Activated CD4-positive, alpha-beta T cell treated with anti-CD3 and anti-CD28 coated beads, Interleukin-2, amount 10 ng/mL, durations not matched to agents 7 days and 5 days (primary cell): ENCODE data around the gene KRT17. TPM values are rescaled to one million over a fixed set of nuclear protein-coding genes. Genes with fewer than 3 reads are reported as not detected.

Source experiments
- CTCF ChIA-PET: fragments of 350-600 bp; sonication (Branson Sonifier 250); formaldehyde crosslinking; loops from one replicate; lab custom pipeline; 2021; ENCODE audit warnings: antibody characterized with exemption; lab: Charles Lee
- POLR2A ChIA-PET: fragments of 350-600 bp; sonication (Branson Sonifier 250); formaldehyde crosslinking; loops from one replicate; lab custom pipeline; 2021; ENCODE audit warnings: antibody characterized with exemption; lab: Charles Lee
- DNase-seq: peaks from one replicate; pipeline ENCODE4 v3.0.0-alpha.2; 2020
- H3K27ac Mint-ChIP-seq: one replicate; pipeline ENCODE4 v1.8.0; 2021; ENCODE audit warnings: mild to moderate bottlenecking, moderate library complexity, mixed read lengths
- H3K27me3 Mint-ChIP-seq: one replicate; pipeline ENCODE4 v1.8.0; 2021; ENCODE audit warnings: mixed read lengths
- H3K36me3 Mint-ChIP-seq: one replicate; pipeline ENCODE4 v1.8.0; 2021; ENCODE audit warnings: low read depth, mixed read lengths
- H3K4me1 Mint-ChIP-seq: one replicate; pipeline ENCODE4 v1.8.0; 2021; ENCODE audit warnings: mixed read lengths
- H3K4me3 Mint-ChIP-seq: one replicate; pipeline ENCODE4 v1.8.0; 2021; ENCODE audit warnings: mild to moderate bottlenecking, moderate library complexity, mixed read lengths
- H3K9me3 Mint-ChIP-seq: one replicate; pipeline ENCODE4 v1.8.0; 2021; ENCODE audit warnings: mixed read lengths
- total RNA-seq, 2 experiments: library from RNA; stranded (reverse); gene quantifications; one replicate each; pipeline ENCODE4 v1.2.3, GENCODE V29; 2021

KRT17 gene
- total RNA-seq, 2 experiments from 2014 or later: 0.25 TPM; not detected in 1

- H3K36me3 Mint-ChIP-seq: no peaks in the 10 kb centered on the region
- H3K27ac Mint-ChIP-seq: no peak overlapping the region
- DNase-seq: no peak
- ChIA-PET CTCF (interaction anchor here (1.0 to 2.2 kb wide), 2 partner anchors 10 to 24 kb away, joined by 3 to 9 read pairs; no protein-coding TSS in a partner anchor), POLR2A (no interaction called here)
- no peaks in the 10 kb centered on the region for H3K9me3 Mint-ChIP-seq
- H3K4me1 Mint-ChIP-seq: no peaks in the 10 kb centered on the region
- no peak overlapping the region for H3K4me3 Mint-ChIP-seq
- no peaks in the 10 kb centered on the region for H3K27me3 Mint-ChIP-seq
Observed at GRCh38 chr17:41638941-41639340, 14.6 kb upstream of the KRT17 start.

- H3K36me3 Mint-ChIP-seq: no peaks in the 10 kb centered on the region
- H3K4me1 Mint-ChIP-seq: no peaks in the 10 kb centered on the region
- DNase-seq: no peak
- no peak overlapping the region for H3K27ac Mint-ChIP-seq
- POLR2A ChIA-PET: no interaction called here
- no peaks in the 10 kb centered on the region for H3K27me3 Mint-ChIP-seq
- no peak overlapping the region for H3K4me3 Mint-ChIP-seq
- CTCF ChIA-PET: no interaction called here
- no peaks in the 10 kb centered on the region for H3K9me3 Mint-ChIP-seq
Observed at GRCh38 chr17:41638194-41638593, 13.8 kb upstream of the KRT17 start.

- ChIA-PET POLR2A (no interaction called here), CTCF (interaction anchor here (1.2 kb wide), 1 partner anchor 29 kb away, joined by 4 read pairs; no protein-coding TSS in a partner anchor)
- no peaks in the 10 kb centered on the region for H3K27me3 Mint-ChIP-seq
- no peak for DNase-seq
- no peak overlapping the region for H3K4me3 Mint-ChIP-seq
- H3K4me1 Mint-ChIP-seq: no peaks in the 10 kb centered on the region
- H3K36me3 Mint-ChIP-seq: no peaks in the 10 kb centered on the region
- no peaks in the 10 kb centered on the region for H3K9me3 Mint-ChIP-seq
- no peak overlapping the region for H3K27ac Mint-ChIP-seq
Observed at GRCh38 chr17:41636652-41637051, 12.3 kb upstream of the KRT17 start.

GRCh38 chr17:41635121-41636097 lies 11.0 kb upstream of the KRT17 start:
- Mint-ChIP-seq H3K36me3 (no peaks in the 10 kb centered on the region), H3K27me3 (no peaks in the 10 kb centered on the region), H3K9me3 (no peaks in the 10 kb centered on the region), H3K4me3 (no peak overlapping the region), H3K27ac (no peak overlapping the region), H3K4me1 (no peaks in the 10 kb centered on the region)
- ChIA-PET CTCF (interaction anchor here (1.5 kb wide), 1 partner anchor 13 kb away, joined by 3 read pairs; no protein-coding TSS in a partner anchor), POLR2A (no interaction called here)
- DNase-seq: no peak

- H3K4me1 Mint-ChIP-seq: no peaks in the 10 kb centered on the region
Observed at GRCh38 chr17:41634639-41635038, 10.3 kb upstream of the KRT17 start.

GRCh38 chr17:41633556-41634199 lies 9.3 kb upstream of the KRT17 start:
- H3K27ac Mint-ChIP-seq: no peak overlapping the region
- no peaks in the 10 kb centered on the region for H3K9me3 Mint-ChIP-seq
- H3K36me3 Mint-ChIP-seq: no peaks in the 10 kb centered on the region
- CTCF ChIA-PET: interaction anchor here (1.0 to 1.1 kb wide), 2 partner anchors 29 to 55 kb away, joined by 3 read pairs; no protein-coding TSS in a partner anchor
- H3K4me3 Mint-ChIP-seq: no peak overlapping the region
- H3K27me3 Mint-ChIP-seq: no peaks in the 10 kb centered on the region
- H3K4me1 Mint-ChIP-seq: no peaks in the 10 kb centered on the region
- no peak for DNase-seq
- POLR2A ChIA-PET: no interaction called here

More at GRCh38 chr17:41634639-41635038, 10.3 kb upstream of the KRT17 start:
- ChIA-PET CTCF (interaction anchor here (1.0 to 1.5 kb wide), 3 partner anchors 14 to 56 kb away, joined by 3 read pairs; no protein-coding TSS in a partner anchor), POLR2A (no interaction called here)
- DNase-seq: no peak
- Mint-ChIP-seq H3K27me3 (no peaks in the 10 kb centered on the region), H3K27ac (no peak overlapping the region), H3K4me3 (no peak overlapping the region), H3K9me3 (no peaks in the 10 kb centered on the region), H3K36me3 (no peaks in the 10 kb centered on the region)

- H3K4me3 Mint-ChIP-seq: no peak overlapping the region
- no peak for DNase-seq
- no peaks in the 10 kb centered on the region for H3K9me3 Mint-ChIP-seq
- no peaks in the 10 kb centered on the region for H3K36me3 Mint-ChIP-seq
- no peak overlapping the region for H3K27ac Mint-ChIP-seq
- POLR2A ChIA-PET: no interaction called here
- CTCF ChIA-PET: no interaction called here
- H3K27me3 Mint-ChIP-seq: no peaks in the 10 kb centered on the region
- no peaks in the 10 kb centered on the region for H3K4me1 Mint-ChIP-seq
Observed at GRCh38 chr17:41632482-41633105, 8.2 kb upstream of the KRT17 start.

GRCh38 chr17:41631898-41632285 lies 7.5 kb upstream of the KRT17 start:
- no peaks in the 10 kb centered on the region for H3K9me3 Mint-ChIP-seq
- H3K4me1 Mint-ChIP-seq: no peaks in the 10 kb centered on the region
- no peaks in the 10 kb centered on the region for H3K36me3 Mint-ChIP-seq
- H3K4me3 Mint-ChIP-seq: no peak overlapping the region
- H3K27me3 Mint-ChIP-seq: no peaks in the 10 kb centered on the region
- POLR2A ChIA-PET: no interaction called here
- no peak for DNase-seq
- CTCF ChIA-PET: no interaction called here
- H3K27ac Mint-ChIP-seq: no peak overlapping the region

- no peak for DNase-seq
- CTCF ChIA-PET: no interaction called here
Observed at GRCh38 chr17:41631025-41631897, 6.9 kb upstream of the KRT17 start.

GRCh38 chr17:41629826-41630670 lies 5.7 kb upstream of the KRT17 start:
- H3K4me3 Mint-ChIP-seq: no peak overlapping the region
- ChIA-PET POLR2A (no interaction called here), CTCF (no interaction called here)
- no peaks in the 10 kb centered on the region for H3K4me1 Mint-ChIP-seq
- no peaks in the 10 kb centered on the region for H3K9me3 Mint-ChIP-seq
- H3K27me3 Mint-ChIP-seq: no peaks in the 10 kb centered on the region
- H3K36me3 Mint-ChIP-seq: no peaks in the 10 kb centered on the region
- no peak for DNase-seq
- no peak overlapping the region for H3K27ac Mint-ChIP-seq

More at GRCh38 chr17:41631025-41631897, 6.9 kb upstream of the KRT17 start:
- Mint-ChIP-seq H3K4me3 (no peak overlapping the region), H3K36me3 (no peaks in the 10 kb centered on the region), H3K27me3 (no peaks in the 10 kb centered on the region), H3K4me1 (no peaks in the 10 kb centered on the region), H3K9me3 (no peaks in the 10 kb centered on the region), H3K27ac (no peak overlapping the region)
- POLR2A ChIA-PET: no interaction called here

- CTCF ChIA-PET: interaction anchor here (0.6 kb wide), 1 partner anchor 893 kb away, joined by 3 read pairs; no protein-coding TSS in a partner anchor
Observed at GRCh38 chr17:41629316-41629715, 4.9 kb upstream of the KRT17 start.

More at GRCh38 chr17:41629316-41629715, 4.9 kb upstream of the KRT17 start:
- Mint-ChIP-seq H3K27ac (no peak overlapping the region), H3K4me3 (no peak overlapping the region), H3K36me3 (no peaks in the 10 kb centered on the region), H3K9me3 (no peaks in the 10 kb centered on the region), H3K4me1 (no peaks in the 10 kb centered on the region), H3K27me3 (no peaks in the 10 kb centered on the region)
- DNase-seq: no peak
- POLR2A ChIA-PET: no interaction called here
